OCI-LY7 (cell line): ENCODE results near the gene KCNQ5.

Source experiments
- EZH2phosphoT487 ChIP-seq: fragments of 200-600 bp; sonication (generic); IDR thresholded peaks from 2 replicates; pipeline ENCODE4 v1.6.1; 2018; ENCODE audit warnings: low read depth, borderline replicate concordance, mild to moderate bottlenecking, mixed run types, antibody characterized with exemption, low read length, moderate library complexity, mixed read lengths
- TF ChIP-seq, protein P1 (sequence below): fragments of 200-600 bp; sonication (generic); conservative IDR thresholded peaks from 2 replicates; pipeline ENCODE4 v1.5.1; 2014; ENCODE audit warnings: mild to moderate bottlenecking, antibody characterized with exemption, low read length, moderate library complexity, mixed read lengths

DNA sequence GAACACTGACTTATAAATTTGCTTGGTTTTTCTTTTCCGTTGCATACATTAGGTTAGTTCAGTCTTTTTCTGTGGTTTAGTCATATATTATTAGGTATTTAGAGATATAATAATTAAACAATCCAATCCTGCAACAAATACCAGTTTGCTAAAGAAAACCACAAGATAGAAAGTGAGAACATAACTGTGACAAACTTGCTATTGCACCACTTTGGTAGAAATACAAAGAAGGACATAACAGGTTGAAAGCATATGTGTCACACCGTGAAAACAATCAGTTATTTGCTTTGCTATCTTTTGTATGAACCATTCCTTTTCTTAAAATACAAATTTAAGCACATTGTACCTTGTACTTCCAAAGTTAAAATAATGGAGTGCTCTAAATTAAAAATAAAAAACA is 42.0 kb upstream of the KCNQ5 start:
- TF ChIP-seq, protein P1, sequence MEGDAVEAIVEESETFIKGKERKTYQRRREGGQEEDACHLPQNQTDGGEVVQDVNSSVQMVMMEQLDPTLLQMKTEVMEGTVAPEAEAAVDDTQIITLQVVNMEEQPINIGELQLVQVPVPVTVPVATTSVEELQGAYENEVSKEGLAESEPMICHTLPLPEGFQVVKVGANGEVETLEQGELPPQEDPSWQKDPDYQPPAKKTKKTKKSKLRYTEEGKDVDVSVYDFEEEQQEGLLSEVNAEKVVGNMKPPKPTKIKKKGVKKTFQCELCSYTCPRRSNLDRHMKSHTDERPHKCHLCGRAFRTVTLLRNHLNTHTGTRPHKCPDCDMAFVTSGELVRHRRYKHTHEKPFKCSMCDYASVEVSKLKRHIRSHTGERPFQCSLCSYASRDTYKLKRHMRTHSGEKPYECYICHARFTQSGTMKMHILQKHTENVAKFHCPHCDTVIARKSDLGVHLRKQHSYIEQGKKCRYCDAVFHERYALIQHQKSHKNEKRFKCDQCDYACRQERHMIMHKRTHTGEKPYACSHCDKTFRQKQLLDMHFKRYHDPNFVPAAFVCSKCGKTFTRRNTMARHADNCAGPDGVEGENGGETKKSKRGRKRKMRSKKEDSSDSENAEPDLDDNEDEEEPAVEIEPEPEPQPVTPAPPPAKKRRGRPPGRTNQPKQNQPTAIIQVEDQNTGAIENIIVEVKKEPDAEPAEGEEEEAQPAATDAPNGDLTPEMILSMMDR: no peak
- no peak for TF ChIP-seq EZH2phosphoT487
